ENCODE results near the gene SBF2. TPM values are rescaled to one million over a fixed set of nuclear protein-coding genes. Genes with fewer than 3 reads are reported as not detected.

SBF2 gene
- total RNA-seq, 1 donor = 61.2 TPM

- H3K4me3 ChIP-seq (ENCODE audit: insufficient read depth, low read length) = no peak overlapping the region
- H3K9me3 ChIP-seq (ENCODE audit: low read depth, low read length) = no peaks in the 10 kb centered on the region
- TF ChIP-seq, protein P1, sequence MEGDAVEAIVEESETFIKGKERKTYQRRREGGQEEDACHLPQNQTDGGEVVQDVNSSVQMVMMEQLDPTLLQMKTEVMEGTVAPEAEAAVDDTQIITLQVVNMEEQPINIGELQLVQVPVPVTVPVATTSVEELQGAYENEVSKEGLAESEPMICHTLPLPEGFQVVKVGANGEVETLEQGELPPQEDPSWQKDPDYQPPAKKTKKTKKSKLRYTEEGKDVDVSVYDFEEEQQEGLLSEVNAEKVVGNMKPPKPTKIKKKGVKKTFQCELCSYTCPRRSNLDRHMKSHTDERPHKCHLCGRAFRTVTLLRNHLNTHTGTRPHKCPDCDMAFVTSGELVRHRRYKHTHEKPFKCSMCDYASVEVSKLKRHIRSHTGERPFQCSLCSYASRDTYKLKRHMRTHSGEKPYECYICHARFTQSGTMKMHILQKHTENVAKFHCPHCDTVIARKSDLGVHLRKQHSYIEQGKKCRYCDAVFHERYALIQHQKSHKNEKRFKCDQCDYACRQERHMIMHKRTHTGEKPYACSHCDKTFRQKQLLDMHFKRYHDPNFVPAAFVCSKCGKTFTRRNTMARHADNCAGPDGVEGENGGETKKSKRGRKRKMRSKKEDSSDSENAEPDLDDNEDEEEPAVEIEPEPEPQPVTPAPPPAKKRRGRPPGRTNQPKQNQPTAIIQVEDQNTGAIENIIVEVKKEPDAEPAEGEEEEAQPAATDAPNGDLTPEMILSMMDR (IDR thresholded peaks at IDR 0.05; ENCODE audit: extremely low read depth, low read depth, low read length) = no peak
- H3K27me3 ChIP-seq (ENCODE audit: insufficient read depth, low read length) = no peaks in the 10 kb centered on the region
- no peaks in the 10 kb centered on the region for H4K20me1 ChIP-seq (ENCODE audit: insufficient read depth, low read length)
- H3K27ac ChIP-seq (ENCODE audit: low read depth, low read length) = no peak overlapping the region
- H3K36me3 ChIP-seq (ENCODE audit: insufficient read depth, low read length) = peaks cover 34% of the 10 kb centered on the region
- H2AFZ ChIP-seq (ENCODE audit: low read length) = no peak overlapping the region
- H3K79me2 ChIP-seq (ENCODE audit: insufficient read depth, low read length) = peaks cover 12% of the 10 kb centered on the region
- no peaks in the 10 kb centered on the region for H3K4me1 ChIP-seq (ENCODE audit: insufficient read depth, low read length)
- no peak for DNase-seq (ENCODE audit: insufficient read length, low spot score, missing footprints)
- no peak overlapping the region for H3K4me2 ChIP-seq (ENCODE audit: insufficient read depth, low read length)
Observed at GRCh38 chr11:9733212-9733611, 560.8 kb downstream of the SBF2 start.

GRCh38 chr11:9732453-9732852 lies 561.6 kb downstream of the SBF2 start:
- TF ChIP-seq, protein P1 (IDR thresholded peaks at IDR 0.05; ENCODE audit: extremely low read depth, low read depth, low read length) = no peak
- Histone ChIP-seq H3K4me1 (ENCODE audit: insufficient read depth, low read length) (no peaks in the 10 kb centered on the region), H3K27ac (ENCODE audit: low read depth, low read length) (no peak overlapping the region), H3K36me3 (ENCODE audit: insufficient read depth, low read length) (peaks cover 38% of the 10 kb centered on the region), H2AFZ (ENCODE audit: low read length) (no peak overlapping the region), H3K79me2 (ENCODE audit: insufficient read depth, low read length) (peaks cover 14% of the 10 kb centered on the region), H3K4me2 (ENCODE audit: insufficient read depth, low read length) (no peak overlapping the region), H3K27me3 (ENCODE audit: insufficient read depth, low read length) (no peaks in the 10 kb centered on the region), H4K20me1 (ENCODE audit: insufficient read depth, low read length) (no peaks in the 10 kb centered on the region), H3K4me3 (ENCODE audit: insufficient read depth, low read length) (no peak overlapping the region), H3K9me3 (ENCODE audit: low read depth, low read length) (no peaks in the 10 kb centered on the region)
- DNase-seq (ENCODE audit: insufficient read length, low spot score, missing footprints) = no peak

DNA sequence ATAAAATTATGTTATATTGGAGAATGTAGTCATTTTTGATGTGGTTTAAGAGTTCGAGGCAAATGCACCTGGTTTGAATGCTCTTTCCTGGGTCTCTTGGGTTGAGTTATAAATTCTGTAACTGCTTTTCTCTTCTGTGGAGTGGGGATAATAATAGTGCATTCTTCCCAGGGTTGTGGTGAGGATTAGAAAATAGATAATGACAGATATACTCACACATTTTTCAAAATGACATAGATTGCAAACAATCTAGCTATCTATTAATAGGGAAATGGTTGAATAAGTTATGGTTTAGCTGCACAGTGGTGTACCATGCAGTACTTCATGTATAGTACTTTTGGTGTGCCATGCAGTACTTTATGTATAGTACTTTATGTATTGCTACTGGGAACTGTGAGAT lies 562.8 kb downstream of the SBF2 start:
- Histone ChIP-seq H3K36me3 (ENCODE audit: insufficient read depth, low read length) (peaks cover 38% of the 10 kb centered on the region), H3K79me2 (ENCODE audit: insufficient read depth, low read length) (peaks cover 10% of the 10 kb centered on the region), H3K27me3 (ENCODE audit: insufficient read depth, low read length) (no peaks in the 10 kb centered on the region), H3K4me2 (ENCODE audit: insufficient read depth, low read length) (no peak overlapping the region), H3K27ac (ENCODE audit: low read depth, low read length) (no peak overlapping the region), H4K20me1 (ENCODE audit: insufficient read depth, low read length) (no peaks in the 10 kb centered on the region), H3K4me1 (ENCODE audit: insufficient read depth, low read length) (peaks cover 7% of the 10 kb centered on the region), H3K9me3 (ENCODE audit: low read depth, low read length) (no peaks in the 10 kb centered on the region), H3K4me3 (ENCODE audit: insufficient read depth, low read length) (no peak overlapping the region), H2AFZ (ENCODE audit: low read length) (no peak overlapping the region)
- DNase-seq (ENCODE audit: insufficient read length, low spot score, missing footprints) = no peak
- TF ChIP-seq, protein P1 (IDR thresholded peaks at IDR 0.05; ENCODE audit: extremely low read depth, low read depth, low read length) = no peak

Small RNA genes lying within 50 kb of the gene (small RNA-seq; reads per million reads assigned to genes)
- gene AC080023.2 (not detected), gene RNU7-28P (not detected)

Other genes with a start within 250 kb of the SBF2 start
- gene ADM, start 10.9 kb upstream of the SBF2 start, total RNA-seq = 240 and 250 TPM in 2 replicates
- gene AMPD3, start 161.0 kb upstream of the SBF2 start, total RNA-seq = 3.6 and 5.6 TPM in 2 replicates
- 27.4 and 29.3 TPM in 2 replicates for gene RNF141, start 247.0 kb upstream of the SBF2 start, total RNA-seq

All from osteoblast (primary cell).